ENCODE measurements around the gene PLSCR3.
A peak's percentile ranks its signal among the peaks of the same experiment; 100 is the strongest.

- peak; percentile 5 to 9 for TF ChIP-seq POLR2A (IDR thresholded peaks at IDR 0.05)
- TF ChIP-seq CTCF (IDR thresholded peaks at IDR 0.05) = no peak
Measured at GRCh38 chr17:7437950-7438614, 43.8 kb upstream of the PLSCR3 start.

Data from uterus (tissue), 2 donors.